ENCODE data around the gene AK1.
"Not testable (repeated sequence)": the region's sequence is repeated elsewhere in the genome, so short reads cannot be mapped to it uniquely, and the experiment has no call there.

AK1 gene

GRCh38 chr9:127884976-127885490 is 7.6 kb upstream of the AK1 start:
- no peak for DNase-seq (ENCODE audit: insufficient read length, low spot score)
- FAIRE-seq, result no peak

- no peak for DNase-seq (ENCODE audit: insufficient read length, low spot score)
Measured at GRCh38 chr9:127884427-127884911, 7.0 kb upstream of the AK1 start.

GRCh38 chr9:127883959-127884358 is 6.5 kb upstream of the AK1 start:
- DNase-seq (ENCODE audit: insufficient read length, low spot score) (no peak), FAIRE-seq (no peak)

More at GRCh38 chr9:127884427-127884911, 7.0 kb upstream of the AK1 start:
- FAIRE-seq, result no peak

GRCh38 chr9:127881715-127882114 is 4.2 kb upstream of the AK1 start:
- FAIRE-seq; DNase-seq (ENCODE audit: insufficient read length, low spot score): not testable (repeated sequence)

GRCh38 chr9:127880143-127880542 is 2.7 kb upstream of the AK1 start:
- no peak for DNase-seq (ENCODE audit: insufficient read length, low spot score)
- no peak for FAIRE-seq

- DNase-seq (ENCODE audit: insufficient read length, low spot score) (no peak), FAIRE-seq (no peak)
Measured at GRCh38 chr9:127878652-127879390, 1.3 kb upstream of the AK1 start.

- no peak for FAIRE-seq
- DNase-seq (ENCODE audit: insufficient read length, low spot score), result no peak
Measured at GRCh38 chr9:127878001-127878651, 651 bp upstream of the AK1 start.

GRCh38 chr9:127876764-127877562 is 512 bp downstream of the AK1 start:
- DNase-seq (ENCODE audit: insufficient read length, low spot score), result no peak
- no peak for FAIRE-seq

- FAIRE-seq (no peak), DNase-seq (ENCODE audit: insufficient read length, low spot score) (no peak)
Measured at GRCh38 chr9:127876026-127876763, 1.3 kb downstream of the AK1 start.

- FAIRE-seq (no peak), DNase-seq (ENCODE audit: insufficient read length, low spot score) (no peak)
Measured at GRCh38 chr9:127875306-127875966, 2.0 kb downstream of the AK1 start.

- DNase-seq (ENCODE audit: insufficient read length, low spot score) (no peak), FAIRE-seq (no peak)
Measured at GRCh38 chr9:127874301-127875221, 2.9 kb downstream of the AK1 start.

GRCh38 chr9:127873886-127874285 is 3.6 kb downstream of the AK1 start:
- no peak for FAIRE-seq
- DNase-seq (ENCODE audit: insufficient read length, low spot score), result no peak

- DNase-seq (ENCODE audit: insufficient read length, low spot score) (no peak), FAIRE-seq (no peak)
Measured at GRCh38 chr9:127873223-127873691, 4.2 kb downstream of the AK1 start.

GRCh38 chr9:127872369-127873222 is 4.9 kb downstream of the AK1 start:
- FAIRE-seq (no peak), DNase-seq (ENCODE audit: insufficient read length, low spot score) (no peak)

- FAIRE-seq (no peak), DNase-seq (ENCODE audit: insufficient read length, low spot score) (no peak)
Measured at GRCh38 chr9:127871531-127871930, 5.9 kb downstream of the AK1 start.

GRCh38 chr9:127870887-127871286 is 6.6 kb downstream of the AK1 start:
- DNase-seq (ENCODE audit: insufficient read length, low spot score), result no peak
- no peak for FAIRE-seq

GRCh38 chr9:127870153-127870491 is 7.4 kb downstream of the AK1 start:
- not testable (repeated sequence) for DNase-seq (ENCODE audit: insufficient read length, low spot score); FAIRE-seq
